ENCODE results near the gene MAP3K7CL. TPM values are rescaled to one million over a fixed set of nuclear protein-coding genes. Genes with fewer than 3 reads are reported as not detected.

MAP3K7CL gene
- total RNA-seq: 3.5 and 3.6 TPM in 2 replicates

GRCh38 chr21:29130270-29130969, at the start of gene MAP3K7CL:
MAP3K7CL (plus strand) TSS chr21:29130644; CDS start chr21:29133345, 2,701 bp downstream.

Other genes starting within 250 kb of the MAP3K7CL start
- 26.6 and 31.6 TPM in 2 replicates for gene LTN1, start 137.8 kb upstream of the MAP3K7CL start, total RNA-seq
- 14.0 and 24.9 TPM in 2 replicates for gene RWDD2B, start 111.3 kb upstream of the MAP3K7CL start, total RNA-seq
- gene USP16, start 106.0 kb upstream of the MAP3K7CL start, total RNA-seq: 37.4 and 43.2 TPM in 2 replicates
- 395 and 458 TPM in 2 replicates for gene CCT8, start 57.0 kb upstream of the MAP3K7CL start, total RNA-seq
- 30.4 and 33.5 TPM in 2 replicates for gene BACH1, start 168.3 kb downstream of the MAP3K7CL start, total RNA-seq

Data from epithelial cell of umbilical artery (primary cell).